ENCODE results near the gene BPGM.
"Not testable (repeated sequence)": the region's sequence is repeated elsewhere in the genome, so short reads cannot be mapped to it uniquely, and the experiment has no call there.

The BPGM gene

GRCh38 chr7:134686786-134687185, 40.1 kb downstream of the BPGM start:
- Histone ChIP-seq H4K20me1 (ENCODE audit: low read depth, low read length) (no peaks in the 10 kb centered on the region), H3K4me2 (ENCODE audit: low read depth, low read length, poor library complexity, severe bottlenecking) (no peak overlapping the region), H3K9me2 (replicated peaks; ENCODE audit: insufficient read depth, low read length) (no peaks in the 10 kb centered on the region), H3F3A (ENCODE audit: insufficient read depth) (no peaks in the 10 kb centered on the region), H3K27me3 (ENCODE audit: low read length) (peaks cover 3% of the 10 kb centered on the region; the same call in 1 of the 2 replicates), H3K9ac (ENCODE audit: low read length) (no peak overlapping the region), H2AFZ (ENCODE audit: low read depth, low read length, severe bottlenecking) (no peak overlapping the region), H3K9me3 (ENCODE audit: insufficient read depth, low read length) (no peaks in the 10 kb centered on the region), H3K79me2 (ENCODE audit: insufficient read depth, low read length) (no peaks in the 10 kb centered on the region), H3K27ac (ENCODE audit: low read depth, low read length) (no peak overlapping the region), H3K36me3 (ENCODE audit: low read length) (no peaks in the 10 kb centered on the region), H3K4me3 (ENCODE audit: insufficient read depth, low read length, poor library complexity, severe bottlenecking) (no peak overlapping the region)
- TF ChIP-seq EZH2phosphoT487 (conservative IDR thresholded peaks at IDR 0.05; ENCODE audit: low read length) (no peak), CTCF (IDR thresholded peaks at IDR 0.05; ENCODE audit: insufficient read depth, low read length, poor library complexity, severe bottlenecking) (no peak)

GRCh38 chr7:134689550-134689949, 42.9 kb downstream of the BPGM start:
- not testable (repeated sequence) for H3K79me2 ChIP-seq (ENCODE audit: insufficient read depth, low read length); H3K9me3 ChIP-seq (ENCODE audit: insufficient read depth, low read length); H3F3A ChIP-seq (ENCODE audit: insufficient read depth); H3K9me2 ChIP-seq (replicated peaks; ENCODE audit: insufficient read depth, low read length); H2AFZ ChIP-seq (ENCODE audit: low read depth, low read length, severe bottlenecking); H3K4me2 ChIP-seq (ENCODE audit: low read depth, low read length, poor library complexity, severe bottlenecking); H3K27me3 ChIP-seq (ENCODE audit: low read length); H3K36me3 ChIP-seq (ENCODE audit: low read length); H4K20me1 ChIP-seq (ENCODE audit: low read depth, low read length); H3K27ac ChIP-seq (ENCODE audit: low read depth, low read length); H3K4me3 ChIP-seq (ENCODE audit: insufficient read depth, low read length, poor library complexity, severe bottlenecking); H3K9ac ChIP-seq (ENCODE audit: low read length)

GRCh38 chr7:134690016-134690415, 43.4 kb downstream of the BPGM start:
- Histone ChIP-seq H3K4me3 (ENCODE audit: insufficient read depth, low read length, poor library complexity, severe bottlenecking) (no peak overlapping the region), H3K79me2 (ENCODE audit: insufficient read depth, low read length) (no peaks in the 10 kb centered on the region), H4K20me1 (ENCODE audit: low read depth, low read length) (no peaks in the 10 kb centered on the region), H3F3A (ENCODE audit: insufficient read depth) (no peaks in the 10 kb centered on the region), H3K36me3 (ENCODE audit: low read length) (no peaks in the 10 kb centered on the region), H3K9me3 (ENCODE audit: insufficient read depth, low read length) (no peaks in the 10 kb centered on the region), H3K4me2 (ENCODE audit: low read depth, low read length, poor library complexity, severe bottlenecking) (no peak overlapping the region), H3K27ac (ENCODE audit: low read depth, low read length) (no peak overlapping the region), H2AFZ (ENCODE audit: low read depth, low read length, severe bottlenecking) (no peak overlapping the region), H3K9ac (ENCODE audit: low read length) (no peak overlapping the region), H3K9me2 (replicated peaks; ENCODE audit: insufficient read depth, low read length) (no peaks in the 10 kb centered on the region), H3K27me3 (ENCODE audit: low read length) (peaks cover 3% of the 10 kb centered on the region; the same call in 1 of the 2 replicates)
- TF ChIP-seq CTCF (IDR thresholded peaks at IDR 0.05; ENCODE audit: insufficient read depth, low read length, poor library complexity, severe bottlenecking): no peak
- no peak for TF ChIP-seq EZH2phosphoT487 (conservative IDR thresholded peaks at IDR 0.05; ENCODE audit: low read length)

- no peak overlapping the region for H3K27ac ChIP-seq (ENCODE audit: low read depth, low read length)
- H3K36me3 ChIP-seq (ENCODE audit: low read length): no peaks in the 10 kb centered on the region
- no peak for TF ChIP-seq CTCF (IDR thresholded peaks at IDR 0.05; ENCODE audit: insufficient read depth, low read length, poor library complexity, severe bottlenecking)
- no peak for TF ChIP-seq EZH2phosphoT487 (conservative IDR thresholded peaks at IDR 0.05; ENCODE audit: low read length)
- H3K9ac ChIP-seq (ENCODE audit: low read length): no peak overlapping the region
- H3K4me3 ChIP-seq (ENCODE audit: insufficient read depth, low read length, poor library complexity, severe bottlenecking): no peak overlapping the region
- no peaks in the 10 kb centered on the region for H3K9me3 ChIP-seq (ENCODE audit: insufficient read depth, low read length)
- H2AFZ ChIP-seq (ENCODE audit: low read depth, low read length, severe bottlenecking): no peak overlapping the region
- H4K20me1 ChIP-seq (ENCODE audit: low read depth, low read length): no peaks in the 10 kb centered on the region
- H3F3A ChIP-seq (ENCODE audit: insufficient read depth): no peaks in the 10 kb centered on the region
- no peaks in the 10 kb centered on the region for H3K9me2 ChIP-seq (replicated peaks; ENCODE audit: insufficient read depth, low read length)
- no peak overlapping the region for H3K4me2 ChIP-seq (ENCODE audit: low read depth, low read length, poor library complexity, severe bottlenecking)
- H3K79me2 ChIP-seq (ENCODE audit: insufficient read depth, low read length): no peaks in the 10 kb centered on the region
- H3K27me3 ChIP-seq (ENCODE audit: low read length): peaks cover 3% of the 10 kb centered on the region; the same call in 1 of the 2 replicates
Measured at GRCh38 chr7:134690614-134691504, 44.2 kb downstream of the BPGM start.
